ENCODE results near the gene TBC1D30. TPM values are rescaled to one million over a fixed set of nuclear protein-coding genes. Genes with fewer than 3 reads are reported as not detected.

Gene TBC1D30
- total and polyA plus RNA-seq, 9 donors, result 1.1 to 5.2 (median 2.6) TPM

GRCh38 chr12:64808110-64808509 is 16.3 kb upstream of the TBC1D30 start:
- H3K4me1 ChIP-seq (ENCODE audit: insufficient read depth), result no peaks in the 10 kb centered on the region
- H3K9me3 ChIP-seq, result no peaks in the 10 kb centered on the region
- no peaks in the 10 kb centered on the region for H3K27me3 ChIP-seq
- no peak for DNase-seq
- H3K27ac ChIP-seq, result no peak overlapping the region
- no peak overlapping the region for H3K4me3 ChIP-seq
- no peaks in the 10 kb centered on the region for H3K36me3 ChIP-seq
- 58 to 67% (median 62%) methylated on average over 5 of the region's 5 CpGs for WGBS, 3 donors
- intact Hi-C loops (cut with DNase I), result no loop called here
- no peak for TF ChIP-seq EP300 (IDR thresholded peaks at IDR 0.05)

- WGBS, 3 donors, result 85 to 93% (median 89%) methylated on average over 1 of the region's 1 CpG
- Histone ChIP-seq H3K4me3 (no peak overlapping the region), H3K9me3 (no peaks in the 10 kb centered on the region), H3K27ac (no peak overlapping the region), H3K4me1 (ENCODE audit: insufficient read depth) (no peaks in the 10 kb centered on the region), H3K36me3 (no peaks in the 10 kb centered on the region), H3K27me3 (no peaks in the 10 kb centered on the region)
- no peak for DNase-seq
- no peak for TF ChIP-seq CTCF (IDR thresholded peaks at IDR 0.05)
- no peak for TF ChIP-seq POLR2A (IDR thresholded peaks at IDR 0.05)
- TF ChIP-seq EP300 (IDR thresholded peaks at IDR 0.05), result no peak
- intact Hi-C loops (cut with DNase I), result no loop called here
Observed at GRCh38 chr12:64810831-64811230, 13.6 kb upstream of the TBC1D30 start.

- Histone ChIP-seq H3K27me3 (no peaks in the 10 kb centered on the region), H3K36me3 (no peaks in the 10 kb centered on the region), H3K4me3 (no peak overlapping the region), H3K4me1 (ENCODE audit: insufficient read depth) (no peaks in the 10 kb centered on the region), H3K9me3 (no peaks in the 10 kb centered on the region), H3K27ac (no peak overlapping the region)
- intact Hi-C loops (cut with DNase I), result no loop called here
- DNase-seq, result no peak
- 71 to 80% (median 80%) methylated on average over 3 of the region's 3 CpGs for WGBS, 3 donors
- TF ChIP-seq POLR2A (IDR thresholded peaks at IDR 0.05) (no peak), EP300 (IDR thresholded peaks at IDR 0.05) (no peak), CTCF (IDR thresholded peaks at IDR 0.05) (no peak)
Observed at GRCh38 chr12:64813723-64814122, 10.7 kb upstream of the TBC1D30 start.

GRCh38 chr12:64814432-64814831 is 10.0 kb upstream of the TBC1D30 start:
- Histone ChIP-seq H3K36me3 (no peaks in the 10 kb centered on the region), H3K27ac (no peak overlapping the region), H3K9me3 (no peaks in the 10 kb centered on the region), H3K27me3 (no peaks in the 10 kb centered on the region), H3K4me3 (no peak overlapping the region), H3K4me1 (ENCODE audit: insufficient read depth) (no peaks in the 10 kb centered on the region)
- intact Hi-C loops (cut with DNase I), result no loop called here
- WGBS, 3 donors, result 57 to 64% (median 59%) methylated on average over 2 of the region's 2 CpGs
- no peak for DNase-seq
- TF ChIP-seq POLR2A (IDR thresholded peaks at IDR 0.05) (no peak), CTCF (IDR thresholded peaks at IDR 0.05) (no peak), EP300 (IDR thresholded peaks at IDR 0.05) (no peak)

GRCh38 chr12:64819816-64820402 is 4.5 kb upstream of the TBC1D30 start:
- Histone ChIP-seq H3K36me3 (no peaks in the 10 kb centered on the region), H3K27me3 (no peaks in the 10 kb centered on the region), H3K9me3 (no peaks in the 10 kb centered on the region), H3K4me1 (ENCODE audit: insufficient read depth) (peaks cover 2% of the 10 kb centered on the region), H3K4me3 (no peak overlapping the region), H3K27ac (no peak overlapping the region)
- intact Hi-C loops (cut with DNase I), result no loop called here
- TF ChIP-seq POLR2A (IDR thresholded peaks at IDR 0.05) (no peak), EP300 (IDR thresholded peaks at IDR 0.05) (no peak), CTCF (IDR thresholded peaks at IDR 0.05) (no peak)
- WGBS, 3 donors, result 79 to 87% (median 86%) methylated on average over 5 of the region's 5 CpGs
- DNase-seq, result no peak
